Measurements from ENCODE around the gene MS4A1. TPM values are rescaled to one million over a fixed set of nuclear protein-coding genes. Genes with fewer than 3 reads are reported as not detected.

The MS4A1 gene
- not detected in 2 replicates for polyA plus RNA-seq (2011; rRNA removed)
- polyA minus RNA-seq (2011; rRNA and poly(A)+ RNA removed): not detected in 2 replicates

GRCh38 chr11:60455531-60456042, at the start of gene MS4A1:
MS4A1 (plus strand) TSS chr11:60455847; CDS start chr11:60462375, 6,528 bp downstream.
- Histone ChIP-seq H3K36me3 (ENCODE audit: control insufficient read depth, insufficient read depth, low read length) (no peaks in the 10 kb centered on the region), H3K27me3 (ENCODE audit: control insufficient read depth, insufficient read depth, low read length) (no peaks in the 10 kb centered on the region), H3K4me3 (ENCODE audit: low read depth, low read length) (no peak within 1 kb of the TSS)
- ChIA-PET CTCF (no interaction called here), POLR2A (no interaction called here)
- no peak for TF ChIP-seq CTCF (IDR thresholded peaks at IDR 0.05; ENCODE audit: insufficient read depth, low read depth, low read length)
- no peak for DNase-seq (ENCODE audit: low read depth)

GRCh38 chr11:60420015-60420414, 35.6 kb upstream of the MS4A1 start:
- H3K4me3 ChIP-seq (ENCODE audit: low read depth, low read length): no peak overlapping the region
- H3K27me3 ChIP-seq (ENCODE audit: control insufficient read depth, insufficient read depth, low read length): no peaks in the 10 kb centered on the region
- DNase-seq (ENCODE audit: low read depth): no peak
- TF ChIP-seq CTCF (IDR thresholded peaks at IDR 0.05; ENCODE audit: insufficient read depth, low read depth, low read length): no peak
- ChIA-PET POLR2A (no interaction called here), CTCF (interaction anchor here (1.6 kb wide), 1 partner anchor 57 kb away, joined by 7 read pairs; no protein-coding TSS in a partner anchor)
- H3K36me3 ChIP-seq (ENCODE audit: control insufficient read depth, insufficient read depth, low read length): no peaks in the 10 kb centered on the region

- CTCF ChIA-PET: no interaction called here
- H3K27me3 ChIP-seq (ENCODE audit: control insufficient read depth, insufficient read depth, low read length): no peaks in the 10 kb centered on the region
- POLR2A ChIA-PET: no interaction called here
Measured at GRCh38 chr11:60422609-60423008, 33.0 kb upstream of the MS4A1 start.

GRCh38 chr11:60428517-60428916, 27.1 kb upstream of the MS4A1 start:
- no peaks in the 10 kb centered on the region for H3K27me3 ChIP-seq (ENCODE audit: control insufficient read depth, insufficient read depth, low read length)
- CTCF ChIA-PET: no interaction called here
- no peak overlapping the region for H3K4me3 ChIP-seq (ENCODE audit: low read depth, low read length)
- H3K36me3 ChIP-seq (ENCODE audit: control insufficient read depth, insufficient read depth, low read length): no peaks in the 10 kb centered on the region
- no peak for TF ChIP-seq CTCF (IDR thresholded peaks at IDR 0.05; ENCODE audit: insufficient read depth, low read depth, low read length)
- POLR2A ChIA-PET: no interaction called here
- no peak for DNase-seq (ENCODE audit: low read depth)

More at GRCh38 chr11:60422609-60423008, 33.0 kb upstream of the MS4A1 start:
- Histone ChIP-seq H3K4me3 (ENCODE audit: low read depth, low read length) (no peak overlapping the region), H3K36me3 (ENCODE audit: control insufficient read depth, insufficient read depth, low read length) (no peaks in the 10 kb centered on the region)
- TF ChIP-seq CTCF (IDR thresholded peaks at IDR 0.05; ENCODE audit: insufficient read depth, low read depth, low read length): no peak
- no peak for DNase-seq (ENCODE audit: low read depth)

- H3K27me3 ChIP-seq (ENCODE audit: control insufficient read depth, insufficient read depth, low read length): no peaks in the 10 kb centered on the region
- no peak for DNase-seq (ENCODE audit: low read depth)
- H3K4me3 ChIP-seq (ENCODE audit: low read depth, low read length): no peak within 1 kb of the TSS
- no peak for TF ChIP-seq CTCF (IDR thresholded peaks at IDR 0.05; ENCODE audit: insufficient read depth, low read depth, low read length)
- H3K36me3 ChIP-seq (ENCODE audit: control insufficient read depth, insufficient read depth, low read length): no peaks in the 10 kb centered on the region
- ChIA-PET POLR2A (no interaction called here), CTCF (no interaction called here)
Measured at GRCh38 chr11:60429272-60429671, 26.4 kb upstream of the MS4A1 start, which contains the start of gene MS4A5. MS4A5 (plus strand) TSS chr11:60429572; CDS start chr11:60429675, 103 bp downstream.

Data from BJ (cell line).